Activated CD8-positive, alpha-beta memory T cell treated with anti-CD3 and anti-CD28 coated beads, Interleukin-2, amount 50 U/mL, for 1 hour (primary cell): ENCODE measurements around the gene TPCN1.

Source experiments
- DNase-seq: peaks from one replicate; pipeline ENCODE4 v3.0.0-alpha.2; 2020; ENCODE audit errors: extremely low read depth

TPCN1 gene

DNA sequence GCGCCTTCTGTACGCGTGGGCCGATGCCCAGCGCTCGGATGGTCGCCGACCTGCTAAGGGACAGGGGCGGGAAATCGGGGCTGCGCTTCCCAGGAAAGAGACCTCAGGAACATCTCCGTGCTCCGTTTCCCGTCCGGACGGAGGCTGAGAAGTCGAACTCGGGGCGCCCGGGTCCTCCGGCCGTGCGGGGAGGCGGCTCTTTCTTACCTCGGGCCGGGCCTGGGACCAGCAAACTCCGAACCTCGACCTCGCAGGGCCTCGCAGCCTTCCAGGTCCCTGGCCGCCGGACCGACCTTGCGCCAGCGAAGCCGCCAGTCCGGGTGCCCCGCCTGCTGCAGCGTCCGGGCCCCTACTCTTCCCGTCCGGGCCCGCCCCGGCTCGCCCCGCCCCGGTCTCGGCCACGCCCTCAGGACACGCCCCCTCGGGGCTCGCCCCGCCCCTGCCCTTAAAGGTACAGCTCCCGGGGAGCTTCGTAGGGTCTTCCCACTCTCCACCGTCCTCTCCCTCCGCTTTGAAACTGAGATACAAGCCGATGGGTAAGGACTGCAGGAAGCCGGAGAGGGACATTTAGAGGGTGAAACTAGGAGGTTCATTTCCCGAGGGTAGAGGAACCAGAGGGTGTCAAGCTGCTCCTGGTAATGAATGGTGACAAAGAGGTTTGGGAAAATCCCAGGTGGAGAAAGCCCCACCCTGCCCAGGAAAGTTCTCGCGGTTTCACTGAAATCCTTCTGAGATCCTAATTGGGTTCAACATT is 113.7 kb downstream of the TPCN1 start, which contains the start of gene SLC8B1:
SLC8B1 (minus strand) TSS at position 324 of the 754 bp plus-strand sequence. CDS start 2,231 bp downstream, outside the sequence.
- peak; percentile 18 for DNase-seq

GRCh38 chr12:113339540-113339939 is 118.3 kb downstream of the TPCN1 start:
- DNase-seq: no peak

- no peak for DNase-seq
Measured at GRCh38 chr12:113340061-113340460, 118.8 kb downstream of the TPCN1 start.

GRCh38 chr12:113341535-113341934 is 120.3 kb downstream of the TPCN1 start:
- DNase-seq: no peak

DNA sequence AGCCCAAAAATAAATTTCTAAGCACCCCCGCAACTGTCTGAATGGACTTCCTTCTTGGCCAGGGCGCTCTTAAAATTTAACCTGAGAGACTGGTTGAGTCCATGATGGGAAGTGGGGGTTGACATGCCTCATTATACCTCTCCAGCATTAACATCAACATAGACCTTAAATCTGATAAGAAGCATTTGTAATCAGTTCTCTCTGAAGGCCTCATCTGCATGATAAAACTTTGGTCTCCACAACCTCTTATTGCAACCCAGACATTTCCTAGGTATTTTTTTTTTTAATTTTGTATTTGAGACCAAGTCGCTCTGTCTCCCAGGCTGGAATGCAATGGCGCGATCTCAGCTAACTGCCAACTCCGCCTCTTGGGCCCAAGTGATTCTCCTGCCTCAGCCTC is 124.1 kb downstream of the TPCN1 start:
- DNase-seq: no peak

DNA sequence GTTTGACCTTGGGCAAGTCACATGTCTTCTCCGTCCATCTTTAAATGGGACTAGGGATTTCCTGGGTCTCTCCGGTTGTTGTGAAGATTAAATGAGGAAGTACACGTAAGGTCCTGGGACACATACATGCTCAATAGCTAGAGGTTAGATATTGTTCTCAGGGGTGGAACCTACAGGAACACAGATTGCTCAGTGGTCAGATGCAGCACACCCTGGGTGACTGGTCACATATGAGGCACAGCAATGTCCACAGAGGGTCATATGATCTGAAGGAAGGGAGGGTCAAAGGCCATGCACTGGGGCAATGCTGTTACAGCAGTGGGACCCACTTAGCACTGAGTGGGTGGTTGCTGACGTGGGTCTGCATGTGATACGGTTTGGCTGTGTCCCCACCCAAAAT is 125.1 kb downstream of the TPCN1 start:
- no peak for DNase-seq

- no peak for DNase-seq
Measured at GRCh38 chr12:113347107-113347506, 125.8 kb downstream of the TPCN1 start.

- no peak for DNase-seq
Measured at GRCh38 chr12:113347892-113348291, 126.6 kb downstream of the TPCN1 start.
